PFSK-1 (cell line): ENCODE results near the gene CREBRF.

ENCODE experiments used
- FOXP2 ChIP-seq: optimal IDR thresholded peaks from 2 replicates; pipeline ENCODE3; 2011; ENCODE audit warnings: borderline replicate concordance, control low read depth, inconsistent platforms; ENCODE audit not compliant: insufficient read depth; ENCODE audit errors: extremely low read length, extremely low read depth
- POLR2AphosphoS5 ChIP-seq: IDR thresholded peaks from 2 replicates; pipeline ENCODE4 v1.6.1; 2012; ENCODE audit warnings: low read depth, mild to moderate bottlenecking, control low read depth, low read length, moderate library complexity
- REST ChIP-seq, 2 experiments: IDR thresholded peaks; 2 replicates each; pipeline versions ENCODE4 v1.6.1 to v1.8.0; 2011 to 2012; ENCODE audit warnings: low read depth in 2 of 2, low read length in 2 of 2, control low read depth in 1 of 2, inconsistent platforms in 1 of 2, mild to moderate bottlenecking in 1 of 2, moderate library complexity in 1 of 2; ENCODE audit not compliant: insufficient read depth in 1 of 2
- SIN3A ChIP-seq: IDR thresholded peaks from 2 replicates; pipeline ENCODE4 v1.6.1; 2012; ENCODE audit warnings: mild to moderate bottlenecking, low read length, moderate library complexity, borderline replicate concordance; ENCODE audit not compliant: insufficient read depth
- TAF1 ChIP-seq: IDR thresholded peaks from 2 replicates; pipeline ENCODE4 v1.6.1; 2012; ENCODE audit warnings: low read length, control low read depth, borderline replicate concordance; ENCODE audit not compliant: insufficient read depth

The CREBRF gene

GRCh38 chr5:173075970-173076369, 19.8 kb downstream of the CREBRF start:
- no peak for TF ChIP-seq REST (IDR thresholded peaks at IDR 0.05; ENCODE audit: insufficient read depth in 1 of 2, low read depth in 2 of 2, low read length in 2 of 2)
- TF ChIP-seq FOXP2 = no peak
- no peak for TF ChIP-seq TAF1
- no peak for TF ChIP-seq SIN3A
- TF ChIP-seq POLR2AphosphoS5 = no peak

GRCh38 chr5:173078878-173079277, 22.7 kb downstream of the CREBRF start:
- TF ChIP-seq SIN3A (no peak), FOXP2 (no peak), REST (IDR thresholded peaks at IDR 0.05; ENCODE audit: insufficient read depth in 1 of 2, low read depth in 2 of 2, low read length in 2 of 2) (no peak)

GRCh38 chr5:173089581-173089980, 33.4 kb downstream of the CREBRF start:
- TF ChIP-seq SIN3A (no peak), FOXP2 (no peak), REST (IDR thresholded peaks at IDR 0.05; ENCODE audit: insufficient read depth in 1 of 2, low read depth in 2 of 2, low read length in 2 of 2) (no peak), POLR2AphosphoS5 (no peak), TAF1 (no peak)

- no peak for TF ChIP-seq FOXP2
- TF ChIP-seq TAF1 = no peak
- TF ChIP-seq POLR2AphosphoS5 = no peak
- TF ChIP-seq REST (IDR thresholded peaks at IDR 0.05; ENCODE audit: insufficient read depth in 1 of 2, low read depth in 2 of 2, low read length in 2 of 2) = no peak
- no peak for TF ChIP-seq SIN3A
Observed at GRCh38 chr5:173090639-173091038, 34.5 kb downstream of the CREBRF start.

GRCh38 chr5:173091981-173092380, 35.8 kb downstream of the CREBRF start:
- TF ChIP-seq REST (IDR thresholded peaks at IDR 0.05; ENCODE audit: insufficient read depth in 1 of 2, low read depth in 2 of 2, low read length in 2 of 2) (no peak), SIN3A (no peak), POLR2AphosphoS5 (no peak), FOXP2 (no peak), TAF1 (no peak)
